BE2C (cell line): ENCODE measurements around the gene IQUB.
"Not testable (repeated sequence)": the region's sequence is repeated elsewhere in the genome, so short reads cannot be mapped to it uniquely, and the experiment has no call there.

ENCODE experiments used
- DNase-seq: peaks from one replicate; pipeline ENCODE4 v3.0.0-alpha.2; 2020
- H3K27me3 ChIP-seq: fragments of 250-450 bp; sonication (Bioruptor Pico); 2 replicates; pipeline ENCODE4 v1.5.1; 2020; ENCODE audit warnings: mild to moderate bottlenecking
- H3K36me3 ChIP-seq: fragments of 250-450 bp; sonication (Bioruptor Pico); 2 replicates; pipeline ENCODE4 v1.5.1; 2020; ENCODE audit warnings: mild to moderate bottlenecking
- H3K4me1 ChIP-seq: fragments of 250-450 bp; sonication (Bioruptor Pico); 2 replicates; pipeline ENCODE4 v1.5.1; 2020
- H3K4me3 ChIP-seq: 2 replicates; pipeline ENCODE4 v1.5.1; 2011; ENCODE audit warnings: low read depth, low read length
- H3K9me3 ChIP-seq: fragments of 250-450 bp; sonication (Bioruptor Pico); 2 replicates; pipeline ENCODE4 v1.5.1; 2020
- TF ChIP-seq, protein P1 (sequence below): IDR thresholded peaks from 2 replicates; pipeline ENCODE4 v1.5.1; 2012; ENCODE audit warnings: mild to moderate bottlenecking, low read depth, low read length

The IQUB gene

DNA sequence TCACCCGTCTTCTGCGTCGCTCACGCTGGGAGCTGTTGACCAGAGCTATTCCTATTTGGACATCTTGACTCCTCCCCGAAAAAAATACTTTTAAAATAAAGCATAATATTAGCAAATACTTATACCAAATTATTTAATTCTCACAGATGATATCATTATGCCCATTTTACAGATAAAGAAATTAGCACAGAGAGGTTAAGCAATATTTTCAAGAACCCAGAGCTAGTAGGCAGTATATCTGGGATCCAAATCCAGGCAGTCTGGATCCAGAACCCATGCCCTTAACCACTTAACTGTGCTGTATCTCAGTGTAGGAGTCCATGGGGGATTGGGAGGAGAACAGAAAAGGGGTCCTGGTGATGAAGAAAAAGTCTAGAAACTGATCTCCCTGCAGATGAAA is 6.1 kb downstream of the IQUB start:
- no peak overlapping the region for H3K4me3 ChIP-seq
- no peak for DNase-seq
- H3K9me3 ChIP-seq = no peaks in the 10 kb centered on the region
- no peaks in the 10 kb centered on the region for H3K27me3 ChIP-seq
- H3K4me1 ChIP-seq = no peaks in the 10 kb centered on the region
- H3K36me3 ChIP-seq = no peaks in the 10 kb centered on the region
- TF ChIP-seq, protein P1, sequence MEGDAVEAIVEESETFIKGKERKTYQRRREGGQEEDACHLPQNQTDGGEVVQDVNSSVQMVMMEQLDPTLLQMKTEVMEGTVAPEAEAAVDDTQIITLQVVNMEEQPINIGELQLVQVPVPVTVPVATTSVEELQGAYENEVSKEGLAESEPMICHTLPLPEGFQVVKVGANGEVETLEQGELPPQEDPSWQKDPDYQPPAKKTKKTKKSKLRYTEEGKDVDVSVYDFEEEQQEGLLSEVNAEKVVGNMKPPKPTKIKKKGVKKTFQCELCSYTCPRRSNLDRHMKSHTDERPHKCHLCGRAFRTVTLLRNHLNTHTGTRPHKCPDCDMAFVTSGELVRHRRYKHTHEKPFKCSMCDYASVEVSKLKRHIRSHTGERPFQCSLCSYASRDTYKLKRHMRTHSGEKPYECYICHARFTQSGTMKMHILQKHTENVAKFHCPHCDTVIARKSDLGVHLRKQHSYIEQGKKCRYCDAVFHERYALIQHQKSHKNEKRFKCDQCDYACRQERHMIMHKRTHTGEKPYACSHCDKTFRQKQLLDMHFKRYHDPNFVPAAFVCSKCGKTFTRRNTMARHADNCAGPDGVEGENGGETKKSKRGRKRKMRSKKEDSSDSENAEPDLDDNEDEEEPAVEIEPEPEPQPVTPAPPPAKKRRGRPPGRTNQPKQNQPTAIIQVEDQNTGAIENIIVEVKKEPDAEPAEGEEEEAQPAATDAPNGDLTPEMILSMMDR = no peak

DNA sequence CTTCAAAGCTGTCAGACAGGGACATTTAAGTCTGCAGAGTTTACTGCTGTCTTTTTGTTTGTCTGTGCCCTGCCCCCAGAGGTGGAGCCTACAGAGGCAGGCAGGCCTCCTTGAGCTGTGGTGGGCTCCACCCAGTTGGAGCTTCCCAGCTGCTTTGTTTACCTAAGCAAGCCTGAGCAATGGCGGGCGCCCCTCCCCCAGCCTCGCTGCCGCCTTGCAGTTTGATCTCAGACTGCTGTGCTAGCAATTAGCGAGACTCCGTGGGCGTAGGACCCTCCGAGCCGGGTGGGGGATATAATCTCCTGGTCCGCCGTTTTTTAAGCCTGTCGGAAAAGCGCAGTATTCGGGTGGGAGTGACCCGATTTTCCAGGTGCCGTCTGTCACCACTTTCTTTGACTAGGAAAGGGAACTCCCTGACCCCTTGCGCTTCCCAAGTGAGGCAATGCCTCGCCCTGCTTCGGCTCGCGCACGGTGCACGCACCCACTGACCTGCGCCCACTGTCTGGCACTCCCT is 6.6 kb downstream of the IQUB start:
- H3K4me3 ChIP-seq, H3K36me3 ChIP-seq, H3K9me3 ChIP-seq, H3K4me1 ChIP-seq, H3K27me3 ChIP-seq, DNase-seq: not testable (repeated sequence)

DNA sequence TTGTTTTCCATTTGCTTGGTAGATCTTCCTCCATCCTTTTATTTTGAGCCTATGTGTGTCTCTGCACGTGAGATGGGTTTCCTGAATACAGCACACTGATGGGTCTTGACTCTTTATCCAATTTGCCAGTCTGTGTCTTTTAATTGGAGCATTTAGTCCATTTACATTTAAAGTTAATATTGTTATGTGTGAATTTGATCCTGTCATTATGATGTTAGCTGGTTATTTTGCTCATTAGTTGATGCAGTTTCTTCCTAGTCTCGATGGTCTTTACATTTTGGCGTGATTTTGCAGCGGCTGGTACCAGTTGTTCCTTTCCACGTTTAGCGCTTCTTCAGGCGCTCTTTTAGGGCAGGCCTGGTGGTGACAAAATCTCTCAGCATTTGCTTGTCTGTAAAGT is 7.9 kb downstream of the IQUB start:
- H3K27me3 ChIP-seq, H3K4me3 ChIP-seq, H3K4me1 ChIP-seq, DNase-seq, H3K9me3 ChIP-seq, H3K36me3 ChIP-seq: not testable (repeated sequence)

DNA sequence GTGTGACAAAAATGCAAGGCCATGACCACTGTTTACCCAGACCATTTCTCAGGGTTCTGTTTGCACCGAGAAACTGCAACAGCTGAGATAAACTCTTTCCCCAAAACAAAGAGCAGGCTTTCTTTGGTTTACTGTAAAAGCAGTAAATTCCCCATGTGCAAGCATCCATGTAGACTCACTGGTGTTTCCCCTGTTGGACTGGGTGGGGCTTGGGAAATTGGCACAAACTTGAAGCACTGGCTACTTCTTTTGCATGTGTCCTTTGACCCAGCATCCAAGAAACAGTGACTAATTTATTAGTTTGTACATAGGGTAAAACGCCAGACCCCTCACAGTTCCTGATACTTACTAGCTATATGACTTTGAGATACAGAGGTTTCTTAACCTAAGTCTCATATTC is 12.3 kb downstream of the IQUB start:
- no peaks in the 10 kb centered on the region for H3K36me3 ChIP-seq
- no peaks in the 10 kb centered on the region for H3K9me3 ChIP-seq
- TF ChIP-seq, protein P1 = no peak
- no peaks in the 10 kb centered on the region for H3K27me3 ChIP-seq
- DNase-seq = no peak
- no peaks in the 10 kb centered on the region for H3K4me1 ChIP-seq
- no peak overlapping the region for H3K4me3 ChIP-seq

DNA sequence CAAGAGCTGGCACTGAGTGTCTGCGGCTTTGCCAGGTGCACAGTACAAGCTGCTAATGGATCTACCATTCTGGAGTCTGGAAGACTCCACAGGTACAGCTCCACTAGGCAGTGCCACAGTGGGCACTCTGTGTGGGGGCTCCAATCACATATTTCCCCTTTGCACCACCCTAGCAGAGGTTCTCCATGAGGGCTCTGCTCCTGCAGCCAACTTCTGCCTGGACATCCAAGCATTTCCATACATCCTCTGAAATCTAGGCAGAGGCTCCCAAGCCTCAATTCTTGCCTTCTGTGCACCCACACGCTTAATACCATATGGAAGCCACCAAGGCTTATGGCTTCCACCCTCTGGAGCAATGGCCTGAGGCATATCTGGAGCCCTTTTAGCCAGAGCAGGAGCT is 29.2 kb downstream of the IQUB start:
- Histone ChIP-seq H3K4me3 (no peak overlapping the region), H3K36me3 (no peaks in the 10 kb centered on the region), H3K4me1 (no peaks in the 10 kb centered on the region), H3K27me3 (no peaks in the 10 kb centered on the region), H3K9me3 (no peaks in the 10 kb centered on the region)
- TF ChIP-seq, protein P1 = no peak
- no peak for DNase-seq

DNA sequence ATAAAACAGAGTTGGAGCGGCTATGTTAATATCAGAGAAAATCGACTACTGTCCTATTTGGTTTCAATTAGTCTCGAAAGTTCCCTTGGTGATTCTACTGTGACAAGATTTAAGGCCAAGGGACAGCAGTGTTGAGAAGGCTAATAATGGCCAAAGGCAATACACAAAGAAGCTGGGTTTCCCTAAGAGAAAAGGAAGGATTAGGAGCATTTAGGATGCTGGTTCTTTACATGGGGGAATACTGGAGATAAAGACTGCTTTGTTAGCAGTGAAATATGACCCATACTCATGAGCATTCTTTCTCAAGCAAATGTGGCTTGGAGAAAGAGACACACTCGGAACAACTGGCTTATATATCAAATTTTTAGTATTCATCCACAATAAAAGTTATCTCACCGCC is 32.2 kb downstream of the IQUB start:
- TF ChIP-seq, protein P1 = no peak
- no peaks in the 10 kb centered on the region for H3K27me3 ChIP-seq
- H3K9me3 ChIP-seq = no peaks in the 10 kb centered on the region
- no peak for DNase-seq
- no peaks in the 10 kb centered on the region for H3K36me3 ChIP-seq
- H3K4me1 ChIP-seq = no peaks in the 10 kb centered on the region
- H3K4me3 ChIP-seq = no peak overlapping the region

DNA sequence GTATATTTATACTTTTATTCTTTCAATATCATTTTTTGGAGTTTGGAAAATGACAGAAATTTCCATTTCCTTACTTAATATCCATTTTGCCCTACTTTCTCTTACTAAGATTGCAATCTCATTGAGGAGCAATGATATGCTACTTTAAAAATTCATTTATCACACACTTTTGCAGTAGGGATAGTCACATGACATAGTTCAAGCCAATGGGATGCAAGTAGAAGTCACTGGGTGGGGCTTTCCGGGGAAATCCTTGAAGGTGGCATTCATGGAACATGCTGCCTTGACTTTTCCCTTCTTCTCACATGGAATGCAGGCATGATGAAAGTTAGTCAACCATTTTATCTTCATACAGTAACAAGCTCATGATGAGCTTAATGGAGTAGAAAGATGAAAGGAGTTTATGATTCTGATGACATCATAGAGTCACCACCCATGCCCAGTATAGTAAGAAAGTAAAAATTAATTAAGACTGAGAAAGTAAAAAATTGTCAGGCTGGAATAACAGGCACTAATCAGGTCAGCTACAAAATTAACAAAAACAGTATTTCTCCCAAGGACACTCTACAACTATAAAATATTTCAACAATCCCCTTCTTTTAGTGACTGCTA is 33.4 kb downstream of the IQUB start:
- H3K4me1 ChIP-seq = no peaks in the 10 kb centered on the region
- no peaks in the 10 kb centered on the region for H3K9me3 ChIP-seq
- H3K36me3 ChIP-seq = no peaks in the 10 kb centered on the region
- no peak for DNase-seq
- TF ChIP-seq, protein P1 = no peak
- H3K27me3 ChIP-seq = no peaks in the 10 kb centered on the region
- H3K4me3 ChIP-seq = no peak overlapping the region
